GM19043 (cell line): Measurements from ENCODE around the gene GFER.
"Not testable (repeated sequence)": the region's sequence is repeated elsewhere in the genome, so short reads cannot be mapped to it uniquely, and the experiment has no call there.

Source experiments
- ATAC-seq: cut with Tn5 transposase; IDR thresholded peaks from one replicate; pipeline ENCODE4 v1.9.1; 2021; ENCODE audit warnings: low read depth; ENCODE audit not compliant: unreplicated experiment

The GFER gene

DNA sequence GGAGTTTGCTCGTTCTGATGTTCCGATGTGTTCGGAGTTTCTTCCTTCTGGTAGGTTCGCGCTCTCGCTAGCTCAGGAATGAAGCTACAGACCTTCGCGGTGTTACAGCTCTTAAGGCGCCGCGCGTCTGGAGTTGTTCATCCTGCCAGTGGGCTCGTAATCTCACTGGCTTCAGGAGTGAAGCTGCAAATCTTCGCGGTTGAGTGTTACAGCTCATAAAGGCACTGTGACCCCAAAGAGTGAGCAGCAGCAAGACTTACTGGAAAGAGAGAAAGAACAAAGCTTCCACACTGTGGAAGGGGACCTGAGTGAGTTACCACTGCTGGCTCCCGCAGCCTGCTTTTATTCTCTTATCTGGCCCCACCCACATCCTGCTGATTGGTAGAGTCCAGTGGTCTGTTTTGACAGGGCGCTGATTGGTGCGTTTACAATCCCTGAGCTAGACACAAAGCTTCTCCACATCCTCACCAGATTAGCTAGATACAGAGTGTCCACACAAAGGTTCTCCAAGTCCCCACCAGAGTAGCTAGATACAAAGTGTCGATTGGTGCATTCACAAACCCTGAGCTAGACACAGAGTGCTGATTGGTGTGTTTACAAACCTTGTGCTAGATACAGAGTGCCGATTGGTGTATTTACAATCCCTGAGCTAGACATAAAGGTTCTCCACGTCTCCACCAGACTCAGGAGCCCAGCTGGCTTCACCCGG is 26.4 kb upstream of the GFER start:
- ATAC-seq, result not testable (repeated sequence)

DNA sequence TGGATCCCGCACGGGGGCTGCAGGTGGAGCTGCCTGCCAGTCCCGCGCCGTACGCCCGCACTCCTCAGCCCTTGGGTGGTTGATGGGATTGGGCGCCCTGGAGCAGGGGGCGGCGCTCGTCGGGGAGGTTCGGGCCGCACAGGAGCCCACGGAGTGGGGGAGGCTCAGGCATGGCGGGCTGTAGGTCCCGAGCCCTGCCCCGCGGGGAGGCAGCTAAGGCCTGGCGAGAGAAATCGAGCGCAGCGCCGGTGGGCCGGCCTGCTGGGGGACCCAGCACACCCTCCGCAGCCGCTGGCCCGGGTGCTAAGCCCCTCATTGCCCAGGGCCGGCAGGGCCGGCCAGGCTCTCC is 25.9 kb upstream of the GFER start:
- ATAC-seq, result not testable (repeated sequence)

DNA sequence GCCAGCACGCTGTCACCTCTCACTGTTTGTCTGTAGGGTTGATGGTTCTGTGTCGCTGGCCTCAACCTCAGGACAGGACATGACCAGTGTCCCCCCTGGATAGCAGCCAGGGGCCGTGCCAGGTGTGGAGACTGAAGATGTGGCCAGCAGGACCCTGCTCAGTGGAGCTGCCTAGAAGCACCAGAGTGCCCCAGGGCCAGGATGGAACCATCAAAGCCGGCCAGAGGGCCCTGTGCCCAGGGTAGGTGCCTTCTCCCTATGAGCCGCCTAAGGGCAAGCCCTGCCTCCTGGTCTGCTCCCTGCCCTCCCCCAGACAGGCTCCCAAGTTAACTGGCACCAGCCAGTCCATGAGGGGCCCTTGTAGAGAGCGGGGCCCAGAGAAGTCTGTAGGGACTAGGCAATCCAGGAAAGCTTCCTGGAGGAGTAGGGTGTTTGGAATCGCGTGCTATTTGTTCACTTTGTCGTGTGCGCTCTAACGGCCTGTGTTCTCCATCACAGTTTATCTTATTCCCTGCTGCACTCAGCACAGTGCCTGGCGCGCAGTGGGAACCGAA is 25.2 kb upstream of the GFER start:
- no peak for ATAC-seq

DNA sequence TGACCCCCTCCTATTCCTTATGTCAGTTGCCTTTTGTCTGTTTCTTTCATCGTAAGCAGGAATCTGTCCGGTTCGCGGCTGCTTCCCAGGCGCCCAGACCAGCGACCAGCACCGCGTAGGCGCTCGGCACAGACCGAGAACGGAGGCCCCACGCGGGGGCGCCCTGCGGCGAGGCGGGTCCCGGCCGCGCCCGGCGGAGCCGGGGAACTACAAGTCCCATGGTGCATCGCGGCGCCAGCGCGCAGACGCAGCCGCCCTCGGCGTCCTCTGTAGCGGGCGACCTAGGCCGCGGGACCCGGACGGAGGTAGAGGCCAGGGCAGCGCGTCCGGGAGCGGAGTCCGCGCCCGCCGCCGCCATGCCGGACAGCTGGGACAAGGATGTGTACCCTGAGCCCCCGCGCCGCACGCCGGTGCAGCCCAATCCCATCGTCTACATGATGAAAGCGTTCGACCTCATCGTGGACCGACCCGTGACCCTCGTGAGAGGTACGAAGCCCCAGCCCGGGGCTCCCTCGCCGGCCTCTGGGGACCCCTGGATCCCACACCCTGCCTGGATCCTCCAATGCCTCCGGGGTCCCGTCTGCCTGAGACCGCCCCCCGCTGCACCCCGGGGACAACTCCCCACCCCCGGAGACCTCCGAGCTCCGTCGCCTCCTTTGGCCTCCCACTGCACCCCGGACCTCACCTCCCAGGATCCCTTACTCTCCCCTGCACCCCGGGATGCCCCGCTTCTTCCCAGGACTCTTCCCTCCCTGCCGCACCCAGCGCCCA is 24.5 kb upstream of the GFER start, which contains the start of gene NDUFB10:
Gene NDUFB10, plus strand, starts transcription at position 270 of the 771 bp plus-strand sequence. Its CDS starts 87 bp downstream, at position 357.
- peak; percentile 63 for ATAC-seq

DNA sequence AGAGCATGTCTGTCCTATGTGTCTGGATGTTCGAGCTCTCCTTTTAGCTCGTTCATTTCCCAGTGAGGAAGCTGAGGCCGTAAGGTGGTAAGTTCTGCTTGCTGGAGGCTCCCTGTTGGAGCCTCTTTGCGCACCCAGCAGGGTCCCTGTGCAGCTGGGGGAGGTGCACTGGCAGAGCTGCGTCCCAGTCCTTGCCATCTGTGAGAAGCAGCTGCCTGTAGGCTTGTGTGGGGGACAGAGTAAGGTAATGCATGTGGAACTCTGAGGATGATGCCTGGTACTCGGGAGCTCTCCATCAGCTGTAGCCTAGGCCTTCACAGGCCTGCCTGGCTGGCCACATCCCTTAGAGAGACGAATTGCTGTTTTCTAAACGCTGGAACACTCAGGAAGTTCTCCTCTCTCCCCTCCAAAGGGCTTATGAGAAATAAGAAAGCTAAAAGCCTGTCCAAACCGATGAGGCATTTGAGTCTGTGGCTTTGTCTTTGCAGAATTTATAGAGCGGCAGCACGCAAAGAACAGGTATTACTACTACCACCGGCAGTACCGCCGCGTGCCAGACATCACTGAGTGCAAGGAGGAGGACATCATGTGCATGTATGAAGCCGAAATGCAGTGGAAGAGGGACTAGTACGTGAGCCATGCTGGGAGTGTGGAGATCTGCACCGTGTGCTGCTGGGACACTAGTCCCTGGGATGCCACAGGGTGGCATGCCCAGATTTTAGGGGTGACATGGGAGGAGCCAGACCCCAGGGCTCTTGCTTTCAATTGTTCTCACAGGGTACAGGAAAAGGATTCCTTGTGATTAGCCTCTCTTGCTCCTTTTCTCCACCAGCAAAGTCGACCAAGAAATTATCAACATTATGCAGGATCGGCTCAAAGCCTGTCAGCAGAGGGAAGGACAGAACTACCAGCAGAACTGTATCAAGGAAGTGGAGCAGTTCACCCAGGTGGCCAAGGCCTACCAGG is 23.0 kb upstream of the GFER start:
- no peak for ATAC-seq

DNA sequence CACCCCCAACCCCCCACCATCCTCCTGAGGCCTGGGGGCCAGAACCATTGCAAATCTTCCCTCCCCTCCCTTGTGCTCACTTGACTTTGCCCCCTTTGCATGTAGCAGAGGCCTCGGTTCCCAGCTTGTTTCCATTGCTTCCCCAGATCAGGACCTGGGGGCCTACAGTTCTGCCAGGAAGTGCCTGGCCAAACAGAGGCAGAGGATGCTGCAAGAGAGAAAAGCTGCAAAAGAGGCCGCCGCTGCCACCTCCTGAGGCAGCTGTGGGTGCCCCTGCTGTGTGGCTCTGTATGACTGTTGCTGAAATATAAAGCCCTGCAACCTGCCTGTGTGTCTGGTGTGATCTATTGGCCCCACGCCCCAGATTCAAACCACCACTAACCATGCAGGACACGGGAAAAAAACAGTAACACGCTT is 22.3 kb upstream of the GFER start:
- ATAC-seq, result no peak

DNA sequence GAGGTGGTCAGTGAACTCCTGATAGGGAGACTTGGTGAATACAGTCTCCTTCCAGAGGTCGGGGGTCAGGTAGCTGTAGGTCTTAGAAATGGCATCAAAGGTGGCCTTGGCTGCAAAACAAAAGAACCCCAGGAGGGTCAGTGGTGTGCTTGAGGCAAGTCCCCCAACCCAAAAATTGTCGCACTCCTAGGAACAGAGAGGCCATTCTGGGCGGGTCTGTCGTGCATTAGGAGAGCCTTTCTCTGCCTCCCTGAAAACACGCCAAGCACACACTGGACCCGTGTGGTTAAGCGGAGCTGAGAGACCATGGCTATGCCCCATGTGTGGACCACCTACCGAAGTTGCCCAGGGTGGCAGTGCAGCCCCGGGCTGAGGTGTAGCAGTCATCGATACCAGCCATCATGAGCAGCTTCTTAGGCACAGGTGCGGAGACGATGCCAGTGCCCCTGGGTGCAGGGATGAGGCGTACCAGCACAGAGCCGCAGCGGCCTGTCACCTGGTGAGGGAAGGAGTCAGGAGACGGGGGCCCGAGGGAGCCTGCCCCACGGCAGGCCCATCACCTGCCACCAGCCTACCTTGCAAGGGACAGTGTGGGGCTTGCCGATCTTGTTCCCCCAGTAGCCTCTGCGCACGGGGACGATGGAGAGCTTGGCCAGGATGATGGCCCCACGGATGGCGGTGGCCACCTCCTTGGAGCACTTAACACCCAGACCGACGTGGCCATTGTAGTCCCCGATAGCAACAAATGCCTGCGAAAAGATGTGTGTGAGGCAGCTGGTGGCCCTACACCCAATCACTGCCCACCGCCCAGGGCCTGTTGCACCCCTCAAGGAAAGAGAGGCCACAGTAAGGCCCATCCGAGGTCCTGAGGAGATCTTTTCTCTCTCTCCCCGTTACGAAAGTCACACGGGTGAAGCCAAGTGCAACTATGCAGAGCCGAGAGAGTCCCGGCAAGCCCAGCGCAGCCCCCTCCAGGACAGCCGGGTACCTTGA is 21.5 kb upstream of the GFER start:
- ATAC-seq, result not testable (repeated sequence)

DNA sequence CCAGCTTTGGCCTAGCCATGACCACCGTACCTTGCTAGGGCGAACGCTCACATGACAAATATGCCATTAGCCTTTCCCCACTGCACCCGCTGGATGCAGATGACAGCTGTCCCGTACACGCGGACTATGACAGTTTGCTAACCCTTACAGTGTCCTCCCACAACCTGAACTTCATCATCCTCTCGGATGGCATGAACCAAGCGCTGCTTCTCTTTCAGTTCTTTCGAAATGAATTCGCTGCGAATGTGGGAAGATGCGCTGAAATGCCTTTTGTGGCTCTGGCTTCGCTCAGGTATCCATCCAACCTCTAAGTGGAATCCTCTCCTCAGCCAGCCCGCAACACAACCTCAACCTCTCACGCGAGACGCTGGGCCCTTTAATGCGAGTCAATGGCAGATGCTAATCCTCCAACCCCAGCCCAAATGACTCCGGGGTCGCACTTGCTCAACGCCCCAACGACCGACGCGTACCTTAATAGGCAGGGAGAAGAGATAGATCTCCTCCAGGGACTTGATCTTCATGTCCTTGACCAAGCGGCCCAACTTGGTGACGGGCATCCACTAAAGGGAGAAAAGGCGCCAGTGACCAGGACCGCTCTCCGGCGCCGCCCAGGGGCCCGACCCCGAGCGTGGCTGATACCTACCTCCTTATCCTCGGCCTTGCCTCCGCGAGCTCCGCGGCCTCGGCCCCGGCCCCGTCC is 20.0 kb upstream of the GFER start:
- peak; percentile 4 for ATAC-seq

DNA sequence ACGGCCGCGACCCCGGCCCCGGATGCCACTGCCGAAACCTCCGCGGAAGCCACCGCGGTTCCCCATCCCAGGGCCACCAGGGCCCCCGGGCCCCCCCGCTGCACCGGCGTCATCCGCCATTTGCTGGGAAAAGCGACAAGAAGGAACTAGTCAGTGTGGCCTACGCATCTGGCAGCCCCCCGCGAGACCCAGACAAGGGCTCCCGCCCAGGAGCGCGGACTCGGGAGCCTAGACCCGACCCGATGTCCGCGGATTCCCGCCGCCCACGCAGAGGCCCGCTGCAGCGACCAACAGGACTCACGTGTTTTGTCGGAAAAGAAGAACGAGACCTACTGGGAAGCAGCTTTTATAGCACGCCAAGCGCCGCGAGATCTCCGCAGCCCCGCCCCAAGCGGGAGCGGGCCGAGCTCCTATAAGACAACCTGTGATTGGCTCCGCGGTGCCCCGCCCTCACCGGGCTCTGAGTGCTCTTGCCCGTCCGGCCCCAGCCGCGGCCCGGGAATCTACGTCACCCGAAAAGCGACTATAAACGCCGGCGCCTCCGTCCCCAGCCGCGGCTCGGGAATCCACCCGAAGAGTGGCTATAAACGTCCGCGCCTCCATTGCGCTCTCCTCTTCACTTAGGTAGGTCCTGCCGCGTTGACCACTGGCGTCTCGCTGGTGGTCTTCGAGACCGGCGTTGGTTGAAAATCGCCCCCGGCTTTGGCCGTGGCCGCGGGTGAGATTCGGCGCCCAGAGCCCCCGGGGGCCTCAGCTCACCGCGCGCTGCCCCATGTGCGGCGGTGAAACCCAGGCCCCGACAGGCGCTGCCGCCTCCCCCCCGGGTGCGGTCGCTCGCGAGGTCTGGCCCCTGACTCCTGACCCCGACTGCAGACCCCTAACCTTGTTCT is 19.2 kb upstream of the GFER start, which contains the start of gene RPS2:
Gene RPS2, minus strand, starts transcription at position 321 of the 890 bp plus-strand sequence. Its CDS starts 201 bp downstream, at position 120.
- peak; percentile 76 for ATAC-seq

DNA sequence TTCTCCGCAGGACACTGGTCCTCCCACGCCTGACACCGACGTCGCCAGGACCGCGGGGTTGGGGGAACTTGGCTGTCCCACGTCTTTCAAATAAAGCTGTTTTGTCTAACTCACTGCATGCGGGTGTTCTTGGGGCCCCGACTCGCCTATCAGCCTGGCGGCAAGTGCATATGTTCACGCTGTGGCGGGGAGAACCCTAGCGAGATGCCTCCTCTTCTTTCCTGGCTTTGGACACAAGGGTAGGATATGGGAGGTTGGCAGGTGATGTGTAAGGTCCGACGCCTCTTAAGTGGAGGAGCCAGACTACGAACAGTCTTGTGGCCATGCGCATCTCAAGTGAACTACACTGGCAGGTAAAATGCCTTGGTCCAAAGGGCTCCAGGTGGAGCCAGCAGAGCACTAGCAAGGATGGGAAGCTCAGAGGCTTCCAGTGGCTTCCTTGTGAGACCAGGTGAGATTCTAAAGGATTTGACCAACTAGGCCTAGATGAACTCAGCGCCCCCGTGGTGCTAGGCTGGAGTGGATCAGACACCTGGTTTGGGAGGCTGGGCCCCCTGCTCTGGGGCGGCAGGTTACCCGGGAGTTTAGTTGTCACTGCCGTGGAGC is 18.5 kb upstream of the GFER start:
- no peak for ATAC-seq

DNA sequence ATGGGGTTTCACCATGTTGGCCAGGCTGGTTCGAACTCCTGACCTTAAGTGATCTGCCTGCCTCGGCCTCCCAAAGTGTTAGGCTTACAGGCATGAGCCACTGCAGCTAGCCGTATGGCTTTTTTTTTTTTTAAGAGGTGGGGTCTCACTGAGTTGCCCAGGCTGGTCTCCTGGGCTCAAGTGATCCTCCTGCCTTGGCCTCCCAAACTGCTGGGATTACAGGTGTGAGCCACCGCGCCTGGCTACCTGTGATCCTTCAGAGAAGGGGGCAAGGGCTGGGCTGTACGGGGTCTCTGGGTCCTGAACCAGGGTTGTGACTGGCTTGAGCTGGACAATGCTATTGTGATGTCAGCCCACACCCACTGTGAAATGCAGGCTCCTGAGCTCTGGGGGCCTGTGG is 17.5 kb upstream of the GFER start, which contains the start of gene RNF151:
Gene RNF151, plus strand, starts transcription at position 397 of the 400 bp plus-strand sequence. CDS start 26 bp downstream, outside the sequence.
- no peak for ATAC-seq

DNA sequence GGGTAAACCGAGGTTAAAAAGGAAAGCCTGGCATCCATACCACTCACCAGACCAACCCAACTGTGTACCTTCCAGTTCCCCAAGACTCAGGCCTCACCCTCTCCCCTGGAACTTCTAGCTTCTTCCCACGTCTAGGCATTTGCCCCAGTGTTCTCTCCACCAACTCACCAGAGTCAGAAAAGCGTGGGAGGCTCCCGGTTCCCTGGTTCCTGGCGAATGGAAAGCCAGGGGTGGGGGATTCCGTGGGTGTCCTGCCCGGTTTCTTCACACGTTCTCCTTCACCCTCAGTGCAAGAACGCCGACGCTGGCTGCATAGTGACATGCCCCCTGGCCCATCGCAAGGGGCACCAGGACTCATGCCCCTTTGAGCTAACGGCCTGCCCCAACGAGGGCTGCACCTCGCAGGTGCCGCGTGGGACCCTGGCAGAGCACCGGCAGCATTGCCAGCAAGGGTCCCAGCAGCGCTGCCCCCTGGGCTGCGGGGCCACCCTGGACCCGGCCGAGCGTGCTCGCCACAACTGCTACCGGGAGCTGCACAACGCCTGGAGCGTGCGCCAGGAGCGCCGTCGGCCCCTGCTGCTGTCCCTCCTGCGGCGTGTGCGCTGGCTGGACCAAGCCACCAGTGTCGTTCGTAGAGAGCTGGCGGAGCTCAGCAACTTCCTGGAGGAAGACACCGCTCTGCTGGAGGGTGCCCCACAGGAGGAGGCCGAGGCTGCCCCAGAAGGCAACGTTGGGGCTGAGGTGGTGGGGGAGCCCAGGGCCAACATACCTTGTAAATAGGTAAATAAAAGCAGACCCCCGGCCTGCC is 15.6 kb upstream of the GFER start:
- no peak for ATAC-seq

DNA sequence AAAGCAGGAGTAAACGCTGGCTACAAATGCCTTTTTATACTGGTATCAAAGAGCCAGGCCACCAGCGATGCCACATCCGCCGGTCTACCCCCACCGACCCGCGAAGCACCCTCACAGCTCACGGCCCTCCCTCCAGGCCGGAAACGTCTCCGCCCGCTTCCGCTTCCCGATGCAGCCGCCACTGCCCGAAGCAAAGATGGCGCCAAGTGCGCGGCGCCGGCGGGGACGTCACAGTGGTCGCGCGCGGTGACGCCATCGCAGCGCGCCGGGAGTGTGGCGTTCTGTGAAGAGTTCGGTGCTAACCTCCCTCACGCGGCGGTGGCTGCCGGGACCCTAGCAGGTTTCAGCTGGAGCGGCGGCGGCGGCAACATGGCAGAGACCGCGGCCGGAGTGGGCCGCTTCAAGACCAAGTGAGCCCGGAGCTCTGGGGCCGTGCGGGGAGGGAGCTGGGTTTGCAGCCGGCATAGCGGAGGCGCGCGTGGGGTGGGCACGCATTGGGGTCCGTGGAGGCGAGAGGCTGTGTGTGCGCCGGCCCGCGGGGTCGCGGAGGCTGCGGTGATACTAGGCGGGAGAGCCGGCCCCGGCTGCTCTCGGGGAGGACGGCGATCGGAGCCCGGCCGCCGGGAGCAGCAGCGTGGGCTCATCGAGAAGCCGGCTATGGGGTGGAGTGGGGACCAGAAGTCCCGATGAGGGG is 12.1 kb upstream of the GFER start, which contains the start of gene TBL3:
Gene TBL3, plus strand, starts transcription at position 258 of the 694 bp plus-strand sequence. Its CDS starts 112 bp downstream, at position 370.
- ATAC-seq, result peak; percentile 76

DNA sequence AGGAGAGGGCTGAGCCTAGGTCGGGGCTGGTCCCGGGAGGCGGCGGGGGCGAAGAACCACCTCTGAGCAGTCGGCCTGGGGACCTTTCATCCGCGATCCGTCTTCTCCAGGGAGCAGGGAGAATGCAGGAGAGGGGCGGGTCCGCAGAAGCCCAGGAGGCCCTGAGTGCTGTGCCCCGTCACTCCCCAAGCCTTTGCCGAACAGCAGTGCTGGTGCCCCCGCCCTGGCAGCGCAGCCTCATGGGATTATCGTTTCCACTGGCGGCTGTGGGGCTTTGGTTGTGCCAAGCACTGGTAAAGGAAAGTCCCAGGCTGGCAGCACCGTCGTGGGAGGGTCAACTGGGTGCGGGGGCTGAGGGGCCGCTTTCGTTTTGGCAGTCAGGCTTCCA is 11.5 kb upstream of the GFER start:
- no peak for ATAC-seq

DNA sequence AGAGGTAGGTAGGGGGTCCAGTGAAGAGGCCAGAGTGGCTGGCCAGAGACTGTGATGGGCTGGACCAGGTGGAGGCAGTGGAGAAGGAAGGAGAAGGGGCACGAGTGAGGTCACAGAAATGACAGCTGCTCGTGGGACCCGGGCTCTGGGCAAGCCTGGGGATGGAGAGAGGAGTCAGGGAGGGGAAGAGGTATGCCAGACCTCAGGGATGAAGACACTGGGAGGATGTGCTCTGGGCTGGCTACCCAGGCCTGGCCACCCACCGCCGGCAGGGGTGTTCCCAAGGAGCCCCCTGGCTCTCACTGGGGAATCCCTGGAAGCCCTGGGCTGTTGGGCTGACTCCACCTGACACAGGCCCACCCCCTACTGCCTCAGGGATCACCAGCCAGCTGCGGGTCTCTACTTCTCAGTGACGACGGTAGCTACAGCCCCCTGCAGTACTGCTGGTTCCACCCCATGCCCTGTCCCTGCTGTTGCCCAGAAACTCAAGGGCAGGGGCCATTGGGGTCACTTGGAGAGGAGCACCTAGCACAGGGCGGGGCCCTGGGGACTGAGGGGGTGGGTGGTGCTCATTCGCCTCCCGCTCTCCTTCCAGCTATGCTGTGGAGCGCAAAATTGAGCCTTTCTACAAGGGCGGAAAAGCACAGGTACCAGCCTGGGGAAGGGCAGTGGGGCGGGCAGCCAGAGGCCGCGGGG is 10.4 kb upstream of the GFER start:
- ATAC-seq, result no peak
